ENCODE measurements around the gene ANKS4B.

Gene ANKS4B, protein sequence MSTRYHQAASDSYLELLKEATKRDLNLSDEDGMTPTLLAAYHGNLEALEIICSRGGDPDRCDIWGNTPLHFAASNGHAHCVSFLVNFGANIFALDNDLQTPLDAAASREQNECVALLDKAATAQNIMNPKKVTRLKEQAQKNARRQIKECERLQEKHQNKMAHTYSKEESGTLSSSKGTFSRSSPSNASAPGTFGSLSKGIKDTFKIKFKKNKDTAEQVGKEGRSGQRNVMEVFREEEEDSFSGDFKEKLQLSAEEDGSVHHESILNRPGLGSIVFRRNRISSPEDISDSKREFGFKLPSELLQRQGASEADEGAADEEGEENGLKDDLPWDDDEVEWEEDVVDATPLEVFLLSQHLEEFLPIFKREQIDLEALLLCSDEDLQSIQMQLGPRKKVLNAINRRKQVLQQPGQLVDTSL

GRCh38 chr16:21233521-21234150 lies at the start of gene ANKS4B:
ANKS4B (plus strand) TSS chr16:21233699; CDS start chr16:21233738, 39 bp downstream.
- TF ChIP-seq ZFX (IDR thresholded peaks at IDR 0.05; ENCODE audit: borderline replicate concordance) (no peak), CTCF (IDR thresholded peaks at IDR 0.05) (no peak)
- no peak within 1 kb of the TSS for H3K27ac ChIP-seq

DNA sequence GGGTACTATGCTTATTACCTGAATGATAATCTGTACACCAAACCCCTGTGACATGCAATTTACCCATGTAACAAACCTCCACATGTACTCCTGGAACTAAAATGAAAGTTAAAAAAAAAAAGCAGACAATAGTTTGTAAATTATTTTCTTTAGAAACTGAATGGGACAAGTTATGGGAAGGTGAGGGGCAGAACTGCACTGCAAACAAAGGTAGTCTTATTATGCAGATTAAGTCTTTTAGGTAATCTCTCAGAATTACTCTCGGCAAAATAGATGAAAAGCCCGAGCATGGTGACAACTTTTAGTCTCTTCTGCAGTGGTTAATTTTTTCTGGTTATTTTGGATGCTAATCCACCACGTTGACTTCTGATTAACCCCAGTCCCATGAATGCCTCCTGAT lies 49.5 kb upstream of the ANKS4B start:
- TF ChIP-seq ZFX (IDR thresholded peaks at IDR 0.05; ENCODE audit: borderline replicate concordance) (no peak), CTCF (IDR thresholded peaks at IDR 0.05) (no peak)
- no peak overlapping the region for H3K27ac ChIP-seq

- TF ChIP-seq CTCF (IDR thresholded peaks at IDR 0.05), result no peak
- no peak for TF ChIP-seq ZFX (IDR thresholded peaks at IDR 0.05; ENCODE audit: borderline replicate concordance)
- H3K27ac ChIP-seq, result no peak overlapping the region
These were observed 48.7 kb upstream of the ANKS4B start for GRCh38 chr16:21184834-21185233.

DNA sequence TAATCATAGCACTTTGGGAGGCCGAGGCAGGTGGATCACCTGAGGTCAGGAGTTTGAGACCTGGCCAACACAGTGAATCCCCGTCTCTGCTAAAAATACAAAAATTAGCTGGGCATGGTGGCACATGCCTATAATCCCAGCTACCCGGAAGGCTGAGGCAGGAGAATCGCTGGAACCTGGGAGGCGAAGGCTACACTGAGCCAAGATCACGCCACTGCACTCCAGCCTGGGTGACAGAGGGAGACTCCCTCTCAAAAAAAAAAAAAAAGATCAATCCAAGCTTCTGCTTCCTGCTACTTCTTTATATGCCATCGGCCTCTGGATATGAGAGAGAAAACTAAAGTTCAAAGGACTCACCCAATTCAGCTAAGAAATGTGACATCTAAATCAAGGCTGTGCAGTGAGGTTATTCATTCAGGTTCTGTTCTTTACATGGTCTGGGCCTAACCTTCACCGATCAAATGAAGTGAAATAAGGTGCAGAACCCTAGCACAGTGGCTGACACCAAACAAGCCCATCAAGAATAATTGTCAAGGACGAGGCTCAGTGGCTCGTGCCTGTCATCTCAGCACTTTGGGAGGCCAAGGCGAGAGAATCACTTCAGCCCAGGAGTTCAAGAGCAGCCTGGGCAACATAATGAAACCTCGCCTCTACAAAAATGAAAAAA lies 47.7 kb upstream of the ANKS4B start:
- no peak overlapping the region for H3K27ac ChIP-seq
- no peak for TF ChIP-seq ZFX (IDR thresholded peaks at IDR 0.05; ENCODE audit: borderline replicate concordance)
- TF ChIP-seq CTCF (IDR thresholded peaks at IDR 0.05), result no peak

- no peak overlapping the region for H3K27ac ChIP-seq
- TF ChIP-seq ZFX (IDR thresholded peaks at IDR 0.05; ENCODE audit: borderline replicate concordance) (no peak), CTCF (IDR thresholded peaks at IDR 0.05) (no peak)
These were observed 47.2 kb upstream of the ANKS4B start for GRCh38 chr16:21186326-21186691.

DNA sequence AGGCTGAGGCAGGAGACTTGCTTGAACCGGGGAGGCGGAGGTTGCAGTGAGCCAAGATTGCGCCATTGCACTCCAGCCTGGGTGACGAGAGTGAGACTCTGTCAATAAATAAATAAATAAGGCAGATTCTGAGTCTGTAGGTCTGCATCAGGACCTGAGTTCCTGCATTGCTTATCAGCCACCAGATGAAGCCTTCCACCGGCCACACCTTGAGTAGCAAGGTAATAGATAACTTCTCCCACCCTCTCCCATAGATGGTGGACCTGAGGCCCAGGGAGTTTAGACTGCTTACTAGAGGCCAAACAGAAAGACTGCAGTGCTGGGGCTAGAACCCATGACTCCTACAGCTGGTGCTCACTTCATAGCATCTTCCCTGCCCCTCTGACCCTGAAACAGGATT lies 44.2 kb upstream of the ANKS4B start:
- H3K27ac ChIP-seq, result no peak overlapping the region
- TF ChIP-seq CTCF (IDR thresholded peaks at IDR 0.05) (no peak), ZFX (IDR thresholded peaks at IDR 0.05; ENCODE audit: borderline replicate concordance) (no peak)

DNA sequence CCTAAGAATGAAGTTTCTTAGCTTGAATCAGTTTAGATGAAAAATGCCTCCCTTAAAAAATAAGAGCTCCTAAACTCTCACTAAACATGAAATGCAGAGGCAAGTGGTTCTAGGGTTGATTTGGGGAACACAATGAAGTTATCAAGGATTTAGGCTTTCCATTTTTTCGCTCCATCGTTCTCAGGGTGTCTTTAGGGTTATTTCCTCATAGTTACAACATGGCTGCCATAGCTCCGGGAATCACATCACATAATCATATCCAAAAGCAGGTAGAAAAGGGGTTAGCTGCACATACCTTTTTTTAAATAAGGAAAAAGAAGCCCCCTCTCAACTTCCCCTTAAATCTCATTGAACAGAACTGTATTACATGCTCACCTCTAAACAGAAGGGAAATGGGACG lies 43.5 kb upstream of the ANKS4B start:
- H3K27ac ChIP-seq, result no peak overlapping the region
- no peak for TF ChIP-seq CTCF (IDR thresholded peaks at IDR 0.05)
- TF ChIP-seq ZFX (IDR thresholded peaks at IDR 0.05; ENCODE audit: borderline replicate concordance), result no peak
